Endothelial cell (in vitro differentiated cells): ENCODE measurements around the gene BRINP1. TPM values are rescaled to one million over a fixed set of nuclear protein-coding genes. Genes with fewer than 3 reads are reported as not detected.

Experiments used
- DNase-seq: peaks from one replicate; pipeline ENCODE4 v3.0.0; 2021; ENCODE audit warnings: low spot score
- H3K27ac Mint-ChIP-seq: one replicate; pipeline ENCODE4 v1.8.0; 2021; ENCODE audit warnings: mixed read lengths, inconsistent platforms; ENCODE audit not compliant: unreplicated experiment
- H3K27me3 Mint-ChIP-seq: one replicate; pipeline ENCODE4 v1.8.0; 2021; ENCODE audit warnings: mild to moderate bottlenecking, moderate library complexity, mixed read lengths, inconsistent platforms; ENCODE audit not compliant: unreplicated experiment
- H3K36me3 Mint-ChIP-seq: one replicate; pipeline ENCODE4 v1.8.0; 2021; ENCODE audit warnings: mild to moderate bottlenecking, low read depth, mixed read lengths, inconsistent platforms; ENCODE audit not compliant: unreplicated experiment
- H3K4me1 Mint-ChIP-seq: one replicate; pipeline ENCODE4 v1.8.0; 2021; ENCODE audit warnings: mild to moderate bottlenecking, mixed read lengths, inconsistent platforms; ENCODE audit not compliant: unreplicated experiment
- H3K4me3 Mint-ChIP-seq: one replicate; pipeline ENCODE4 v1.8.0; 2021; ENCODE audit warnings: mild to moderate bottlenecking, mixed read lengths, inconsistent platforms; ENCODE audit not compliant: unreplicated experiment
- H3K9me3 Mint-ChIP-seq: one replicate; pipeline ENCODE4 v1.8.0; 2021; ENCODE audit warnings: mixed read lengths, inconsistent platforms; ENCODE audit not compliant: unreplicated experiment
- CTCF ChIP-seq: fragments of 200-600 bp; sonication (generic); IDR thresholded peaks from one replicate; pipeline ENCODE4 v1.5.0; 2021; ENCODE audit warnings: antibody characterized with exemption; ENCODE audit not compliant: unreplicated experiment
- total RNA-seq: library from RNA; stranded (reverse); fragmentation: NEBNext Ultra II Directional; extraction: Animal tissue kit (Norgen Biotek cat#: 25700); gene quantifications from one replicate; pipeline ENCODE4 v1.2.1, GENCODE V29; 2021; ENCODE audit not compliant: unreplicated experiment

BRINP1 gene
- total RNA-seq, 1 donor from 2014 or later = 1.9 TPM

- Mint-ChIP-seq H3K4me1 (no peaks in the 10 kb centered on the region), H3K27ac (no peak overlapping the region), H3K27me3 (no peaks in the 10 kb centered on the region), H3K4me3 (no peak overlapping the region), H3K36me3 (no peaks in the 10 kb centered on the region), H3K9me3 (no peaks in the 10 kb centered on the region)
- no peak for TF ChIP-seq CTCF
- DNase-seq = no peak
Observed at GRCh38 chr9:119310741-119311140, 58.5 kb downstream of the BRINP1 start.

- Mint-ChIP-seq H3K27ac (no peak overlapping the region), H3K9me3 (no peaks in the 10 kb centered on the region), H3K27me3 (no peaks in the 10 kb centered on the region), H3K36me3 (no peaks in the 10 kb centered on the region), H3K4me3 (no peak overlapping the region), H3K4me1 (no peaks in the 10 kb centered on the region)
- DNase-seq = no peak
- TF ChIP-seq CTCF = no peak
Observed at GRCh38 chr9:119307471-119307870, 61.8 kb downstream of the BRINP1 start.

GRCh38 chr9:119304555-119304954 lies 64.7 kb downstream of the BRINP1 start:
- Mint-ChIP-seq H3K4me1 (no peaks in the 10 kb centered on the region), H3K27ac (no peak overlapping the region)
- no peak for DNase-seq

GRCh38 chr9:119302988-119303698 lies 66.1 kb downstream of the BRINP1 start:
- H3K4me1 Mint-ChIP-seq = no peaks in the 10 kb centered on the region
- no peaks in the 10 kb centered on the region for H3K36me3 Mint-ChIP-seq
- H3K9me3 Mint-ChIP-seq = no peaks in the 10 kb centered on the region
- H3K27ac Mint-ChIP-seq = no peak overlapping the region
- no peak overlapping the region for H3K4me3 Mint-ChIP-seq
- TF ChIP-seq CTCF = no peak
- no peak for DNase-seq
- no peaks in the 10 kb centered on the region for H3K27me3 Mint-ChIP-seq

More at GRCh38 chr9:119304555-119304954, 64.7 kb downstream of the BRINP1 start:
- H3K27me3 Mint-ChIP-seq = no peaks in the 10 kb centered on the region
- no peaks in the 10 kb centered on the region for H3K9me3 Mint-ChIP-seq
- no peak overlapping the region for H3K4me3 Mint-ChIP-seq
- no peaks in the 10 kb centered on the region for H3K36me3 Mint-ChIP-seq
- TF ChIP-seq CTCF = no peak

- Mint-ChIP-seq H3K9me3 (no peaks in the 10 kb centered on the region), H3K27me3 (no peaks in the 10 kb centered on the region), H3K4me1 (no peaks in the 10 kb centered on the region), H3K27ac (no peak overlapping the region), H3K36me3 (no peaks in the 10 kb centered on the region), H3K4me3 (no peak overlapping the region)
- no peak for DNase-seq
- TF ChIP-seq CTCF = no peak
Observed at GRCh38 chr9:119298076-119298853, 71.0 kb downstream of the BRINP1 start.
